ENCODE results near the gene LILRB4.
A peak's percentile ranks its signal among the peaks of the same experiment; 100 is the strongest.
"Not testable (repeated sequence)": the region's sequence is repeated elsewhere in the genome, so short reads cannot be mapped to it uniquely, and the experiment has no call there.

LILRB4 gene

DNA sequence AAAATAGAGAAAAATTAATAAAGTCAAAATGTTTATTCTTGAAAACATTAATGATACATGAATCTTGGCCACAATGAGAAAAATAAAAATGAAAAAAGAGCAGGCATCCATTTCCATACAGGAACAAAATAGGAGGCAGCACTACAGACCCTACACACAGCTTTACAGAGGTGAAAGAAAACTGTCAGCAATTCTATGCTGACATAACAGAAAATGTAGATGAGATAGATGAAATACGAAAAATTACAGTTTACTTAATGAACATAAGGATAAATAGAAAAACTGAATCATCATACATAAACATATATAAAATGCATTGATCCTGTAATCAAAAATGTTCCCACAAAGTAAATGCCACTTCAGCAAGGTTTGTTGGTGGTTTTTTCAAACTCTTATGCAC is 5.6 kb downstream of the LILRB4 start:
- in situ Hi-C loops (cut with MboI; ENCODE audit: low sequenced_read_pairs, unreplicated experiment): loop anchor here (25.0 kb wide), 1 partner anchor 181 kb away; no protein-coding TSS in a partner anchor
- TF ChIP-seq, protein P1, sequence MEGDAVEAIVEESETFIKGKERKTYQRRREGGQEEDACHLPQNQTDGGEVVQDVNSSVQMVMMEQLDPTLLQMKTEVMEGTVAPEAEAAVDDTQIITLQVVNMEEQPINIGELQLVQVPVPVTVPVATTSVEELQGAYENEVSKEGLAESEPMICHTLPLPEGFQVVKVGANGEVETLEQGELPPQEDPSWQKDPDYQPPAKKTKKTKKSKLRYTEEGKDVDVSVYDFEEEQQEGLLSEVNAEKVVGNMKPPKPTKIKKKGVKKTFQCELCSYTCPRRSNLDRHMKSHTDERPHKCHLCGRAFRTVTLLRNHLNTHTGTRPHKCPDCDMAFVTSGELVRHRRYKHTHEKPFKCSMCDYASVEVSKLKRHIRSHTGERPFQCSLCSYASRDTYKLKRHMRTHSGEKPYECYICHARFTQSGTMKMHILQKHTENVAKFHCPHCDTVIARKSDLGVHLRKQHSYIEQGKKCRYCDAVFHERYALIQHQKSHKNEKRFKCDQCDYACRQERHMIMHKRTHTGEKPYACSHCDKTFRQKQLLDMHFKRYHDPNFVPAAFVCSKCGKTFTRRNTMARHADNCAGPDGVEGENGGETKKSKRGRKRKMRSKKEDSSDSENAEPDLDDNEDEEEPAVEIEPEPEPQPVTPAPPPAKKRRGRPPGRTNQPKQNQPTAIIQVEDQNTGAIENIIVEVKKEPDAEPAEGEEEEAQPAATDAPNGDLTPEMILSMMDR (IDR thresholded peaks at IDR 0.05; ENCODE audit: borderline replicate concordance, control extremely low read depth, extremely low read depth, insufficient read depth, missing control alignments): no peak
- no peak for DNase-seq (ENCODE audit: low spot score)

DNA sequence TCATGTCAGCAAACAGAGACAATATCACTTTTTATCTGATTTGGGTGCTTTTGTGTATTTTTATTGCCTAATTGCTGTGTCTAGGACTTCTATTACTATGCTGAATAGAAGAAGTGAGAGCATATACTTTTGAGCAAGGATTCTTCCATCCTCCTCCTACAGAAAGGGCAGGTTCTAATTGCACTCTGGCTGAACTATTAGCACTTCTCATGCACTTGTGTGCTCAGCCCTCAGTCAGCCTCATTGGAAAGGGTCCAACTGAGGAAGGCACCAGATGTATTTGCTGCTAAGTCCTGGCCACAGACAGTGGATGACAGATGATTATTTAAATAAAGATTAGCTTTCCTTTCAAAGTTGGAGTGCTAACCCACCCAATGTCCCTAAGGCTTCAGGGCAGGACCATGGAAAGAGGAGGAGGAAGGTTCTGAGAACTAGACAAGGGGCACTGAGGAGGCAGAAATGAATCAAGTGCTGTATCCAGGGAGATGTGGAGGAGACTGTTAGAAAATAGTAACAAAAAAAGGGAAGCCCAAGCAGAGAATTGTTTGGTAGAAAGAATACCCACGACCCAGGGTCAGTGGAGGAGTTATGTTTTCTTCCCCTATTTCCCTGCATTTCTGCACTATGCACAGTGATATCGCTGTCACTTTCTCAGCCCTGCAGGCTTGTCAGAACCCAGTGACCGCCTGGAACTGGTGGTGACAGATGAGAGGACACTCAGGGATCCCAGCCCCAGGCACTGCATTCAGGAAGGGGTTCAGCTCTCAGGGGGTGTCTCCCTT is 8.0 kb downstream of the LILRB4 start:
- in situ Hi-C loops (cut with MboI; ENCODE audit: low sequenced_read_pairs, unreplicated experiment): loop anchor here (25.0 kb wide), 1 partner anchor 183 kb away; no protein-coding TSS in a partner anchor

DNA sequence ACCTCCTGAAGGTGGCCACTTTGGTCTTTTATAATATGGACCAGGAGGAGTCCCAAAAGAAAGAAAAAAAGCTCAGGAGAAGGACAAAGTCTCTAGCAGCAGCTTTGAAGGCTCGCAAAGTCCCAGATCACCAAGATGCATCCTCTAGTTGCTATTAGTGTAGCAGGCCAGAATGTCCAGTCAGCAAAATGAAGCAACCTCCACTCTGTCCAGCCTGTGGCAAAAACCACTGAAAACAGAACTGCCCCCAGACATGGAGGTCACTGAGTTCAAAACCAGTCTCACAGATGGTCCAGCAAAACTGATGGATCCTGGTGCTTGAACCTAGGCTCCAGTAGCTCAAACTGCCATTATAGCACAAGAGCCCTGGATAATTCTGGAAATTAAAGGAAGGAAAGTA is 10.4 kb downstream of the LILRB4 start:
- in situ Hi-C loops (cut with MboI; ENCODE audit: low sequenced_read_pairs, unreplicated experiment): loop anchor here (25.0 kb wide), 1 partner anchor 186 kb away; no protein-coding TSS in a partner anchor
- TF ChIP-seq, protein P1 (IDR thresholded peaks at IDR 0.05; ENCODE audit: borderline replicate concordance, control extremely low read depth, extremely low read depth, insufficient read depth, missing control alignments): no peak
- no peak for DNase-seq (ENCODE audit: low spot score)

More for the DNA sequence above, 8.0 kb downstream of the LILRB4 start:
- DNase-seq (ENCODE audit: low spot score): no peak
- TF ChIP-seq, protein P1 (IDR thresholded peaks at IDR 0.05; ENCODE audit: borderline replicate concordance, control extremely low read depth, extremely low read depth, insufficient read depth, missing control alignments): no peak

DNA sequence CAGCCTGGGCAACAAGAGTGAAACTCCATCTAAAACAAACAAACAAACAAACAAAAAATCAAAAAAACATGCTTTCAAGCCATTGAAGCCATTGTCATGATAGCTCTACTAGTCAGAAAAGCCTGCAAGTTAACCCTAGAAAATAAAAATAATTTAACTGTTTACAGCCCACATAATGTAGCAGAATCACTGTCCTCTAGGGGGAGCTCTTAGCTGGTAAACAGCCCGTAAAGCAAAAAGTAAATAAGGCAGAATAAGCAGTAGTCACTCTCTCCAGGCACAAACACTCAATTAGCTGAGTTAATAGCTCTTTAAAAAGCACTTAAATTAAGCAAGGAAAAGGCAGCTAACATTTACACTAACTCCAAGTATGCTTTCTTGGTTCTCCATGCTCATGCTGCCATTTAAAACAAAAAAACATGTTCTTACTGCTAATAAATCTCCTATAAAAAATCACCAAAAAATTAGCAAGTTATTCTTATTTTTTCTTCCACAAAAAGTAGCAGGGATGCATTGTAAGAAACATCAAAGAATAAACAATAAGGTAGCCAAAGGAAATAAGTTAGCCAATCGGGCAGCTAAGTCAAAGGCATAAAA is 11.3 kb downstream of the LILRB4 start:
- in situ Hi-C loops (cut with MboI; ENCODE audit: low sequenced_read_pairs, unreplicated experiment): loop anchor here (25.0 kb wide), 1 partner anchor 187 kb away; no protein-coding TSS in a partner anchor
- TF ChIP-seq, protein P1 (IDR thresholded peaks at IDR 0.05; ENCODE audit: borderline replicate concordance, control extremely low read depth, extremely low read depth, insufficient read depth, missing control alignments): peak; percentile 73
- DNase-seq (ENCODE audit: low spot score): peak; percentile 57

DNA sequence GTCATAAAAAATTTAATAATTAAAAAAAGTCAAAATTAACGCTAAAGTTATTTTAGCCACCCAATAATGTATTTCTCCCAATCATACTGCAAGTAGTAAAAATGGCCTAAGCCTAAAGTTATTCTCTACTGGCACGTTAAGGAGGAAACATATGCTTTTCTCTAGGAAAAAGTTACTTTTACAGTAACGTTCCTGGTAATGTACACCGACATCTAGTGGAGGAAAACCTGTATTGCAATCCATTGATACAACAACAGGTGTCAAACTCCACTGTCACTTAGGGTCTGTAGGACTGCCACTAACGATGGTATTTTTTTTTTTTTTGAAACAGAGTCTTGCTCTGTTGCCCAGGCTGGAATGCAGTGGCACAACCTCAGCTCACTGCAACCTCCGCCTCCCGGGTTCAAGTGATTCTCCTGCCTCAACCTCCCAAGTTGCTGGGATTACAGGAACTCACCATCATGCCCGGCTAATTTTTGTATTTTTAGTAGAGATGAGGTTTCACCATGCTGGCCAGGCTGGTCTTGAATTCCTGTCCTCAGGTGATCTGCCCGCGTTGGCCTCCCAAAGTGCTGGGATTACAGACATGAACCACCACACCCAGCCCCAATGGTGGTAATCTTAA is 13.5 kb downstream of the LILRB4 start:
- DNase-seq (ENCODE audit: low spot score): peak; percentile 68
- TF ChIP-seq, protein P1 (IDR thresholded peaks at IDR 0.05; ENCODE audit: borderline replicate concordance, control extremely low read depth, extremely low read depth, insufficient read depth, missing control alignments): peak; percentile 77
- in situ Hi-C loops (cut with MboI; ENCODE audit: low sequenced_read_pairs, unreplicated experiment): not testable (repeated sequence)

DNA sequence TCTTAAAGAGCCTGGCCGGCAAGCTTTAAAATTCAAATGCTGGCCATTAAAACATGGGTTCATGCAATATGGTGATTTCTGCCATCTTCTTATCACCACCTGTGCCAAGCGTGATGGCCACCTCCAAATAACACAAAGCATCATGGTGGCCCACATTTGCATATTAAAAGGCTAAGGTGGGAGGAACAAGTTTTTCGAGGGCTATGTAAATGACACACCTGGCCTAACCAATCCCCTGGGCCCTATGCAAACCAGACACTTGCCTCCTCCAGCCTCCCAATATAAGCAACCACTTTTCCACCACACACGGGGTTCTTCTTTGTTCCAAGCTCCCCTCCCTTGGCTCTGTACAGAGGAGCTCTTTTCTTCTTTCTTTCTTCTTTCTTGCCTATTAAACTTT is 14.4 kb downstream of the LILRB4 start:
- TF ChIP-seq, protein P1 (IDR thresholded peaks at IDR 0.05; ENCODE audit: borderline replicate concordance, control extremely low read depth, extremely low read depth, insufficient read depth, missing control alignments): no peak
- no peak for DNase-seq (ENCODE audit: low spot score)
- in situ Hi-C loops (cut with MboI; ENCODE audit: low sequenced_read_pairs, unreplicated experiment): no loop called here

DNA sequence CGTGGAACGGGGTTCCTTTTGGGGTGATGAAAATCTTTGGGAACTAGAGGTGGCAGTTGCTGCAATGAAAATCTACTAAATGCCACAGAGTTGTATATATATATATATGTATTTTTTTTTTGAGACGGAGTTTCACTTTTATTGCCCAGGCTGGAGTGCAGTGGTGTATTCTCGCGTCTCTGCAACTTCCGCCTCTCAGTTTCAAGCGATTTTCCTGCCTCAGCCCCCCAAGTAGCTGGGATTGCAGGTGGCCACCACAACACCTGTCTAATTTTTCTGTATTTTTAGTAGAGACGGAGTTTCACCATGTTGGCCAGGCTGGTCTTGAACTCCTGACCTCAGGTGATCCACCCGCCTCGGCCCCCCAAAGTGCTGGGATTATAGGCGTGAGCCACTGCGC is 18.8 kb downstream of the LILRB4 start:
- in situ Hi-C loops (cut with MboI; ENCODE audit: low sequenced_read_pairs, unreplicated experiment); DNase-seq (ENCODE audit: low spot score): not testable (repeated sequence)

Data from GM13976 (cell line).